Endodermal cell (in vitro differentiated cells): ENCODE measurements around the gene HIPK1. TPM values are rescaled to one million over a fixed set of nuclear protein-coding genes. Genes with fewer than 3 reads are reported as not detected.

ENCODE experiments used
- DNase-seq: peaks from one replicate; pipeline ENCODE4 v3.0.0-alpha.2; 2017
- H3K27ac ChIP-seq: 2 replicates; pipeline ENCODE4 v1.5.1; 2013; ENCODE audit warnings: mild to moderate bottlenecking, low read depth, low read length, moderate library complexity
- H3K27me3 ChIP-seq: 2 replicates; pipeline ENCODE4 v1.6.1; 2013; ENCODE audit warnings: mild to moderate bottlenecking, low read length, moderate library complexity; ENCODE audit not compliant: insufficient read depth, control insufficient read depth, poor library complexity, severe bottlenecking
- H3K36me3 ChIP-seq: 2 replicates; pipeline ENCODE4 v1.7.0; 2013; ENCODE audit warnings: mild to moderate bottlenecking, low read length, moderate library complexity; ENCODE audit not compliant: control insufficient read depth, insufficient read depth
- H3K4me1 ChIP-seq: one replicate; pipeline ENCODE4 v1.7.0; 2013; ENCODE audit warnings: low read length; ENCODE audit not compliant: control insufficient read depth, insufficient read depth
- H3K4me3 ChIP-seq: 2 replicates; pipeline ENCODE4 v1.5.1; 2013; ENCODE audit warnings: mild to moderate bottlenecking, low read length, moderate library complexity
- H3K9ac ChIP-seq: 2 replicates; pipeline ENCODE4 v1.6.1; 2013; ENCODE audit warnings: mild to moderate bottlenecking, low read length, moderate library complexity; ENCODE audit not compliant: poor library complexity, severe bottlenecking; ENCODE audit errors: extremely low read depth
- H3K9me3 ChIP-seq: 2 replicates; pipeline ENCODE4 v1.6.1; 2013; ENCODE audit warnings: mild to moderate bottlenecking, low read length, moderate library complexity; ENCODE audit not compliant: control insufficient read depth
- H3K27ac Mint-ChIP-seq: 2 replicates; pipeline ENCODE4 v1.8.0; 2020; ENCODE audit warnings: mixed read lengths
- H3K27me3 Mint-ChIP-seq: 2 replicates; pipeline ENCODE4 v1.8.0; 2021; ENCODE audit warnings: mild to moderate bottlenecking, mixed read lengths; ENCODE audit not compliant: insufficient read depth
- H3K36me3 Mint-ChIP-seq: 2 replicates; pipeline ENCODE4 v1.8.0; 2020; ENCODE audit warnings: low read depth, mixed read lengths
- H3K4me1 Mint-ChIP-seq: 2 replicates; pipeline ENCODE4 v1.8.0; 2020; ENCODE audit warnings: mixed read lengths
- H3K4me3 Mint-ChIP-seq: 2 replicates; pipeline ENCODE4 v1.8.0; 2020; ENCODE audit warnings: mild to moderate bottlenecking, moderate library complexity, mixed read lengths
- H3K9me3 Mint-ChIP-seq: 2 replicates; pipeline ENCODE4 v1.8.0; 2020; ENCODE audit warnings: mild to moderate bottlenecking, mixed read lengths
- WGBS, 2 experiments: methylation state at CpG; one replicate each; pipeline versions ENCODE4 v1.1.5 to v1.1.7; 2013; ENCODE audit warnings: missing lambda C conversion rate in 2 of 2, mixed read lengths in 1 of 2; ENCODE audit not compliant: insufficient coverage in 1 of 2, insufficient read length in 1 of 2; 5-methylcytosine and 5-hydroxymethylcytosine counted together
- total RNA-seq, 2 donors: library from RNA; stranded (reverse); fragmentation: NEBNext Ultra II Directional in 1 of 2; extraction: Animal tissue kit (Norgen Biotek cat#: 25700) in 1 of 2; gene quantifications; 2 replicates in 1 of 2; 3 replicates in 1 of 2; pipeline ENCODE4 v1.2.1, GENCODE V29; 2021
- TF ChIP-seq, protein P1 (sequence below): fragments of 200-600 bp; sonication (generic); conservative IDR thresholded peaks from 2 replicates; pipeline ENCODE4 v1.5.0; 2021; ENCODE audit warnings: antibody characterized with exemption, mild to moderate bottlenecking

HIPK1 gene
- total RNA-seq, 2 donors from 2014 or later = 71.4 to 79.2 TPM

DNA sequence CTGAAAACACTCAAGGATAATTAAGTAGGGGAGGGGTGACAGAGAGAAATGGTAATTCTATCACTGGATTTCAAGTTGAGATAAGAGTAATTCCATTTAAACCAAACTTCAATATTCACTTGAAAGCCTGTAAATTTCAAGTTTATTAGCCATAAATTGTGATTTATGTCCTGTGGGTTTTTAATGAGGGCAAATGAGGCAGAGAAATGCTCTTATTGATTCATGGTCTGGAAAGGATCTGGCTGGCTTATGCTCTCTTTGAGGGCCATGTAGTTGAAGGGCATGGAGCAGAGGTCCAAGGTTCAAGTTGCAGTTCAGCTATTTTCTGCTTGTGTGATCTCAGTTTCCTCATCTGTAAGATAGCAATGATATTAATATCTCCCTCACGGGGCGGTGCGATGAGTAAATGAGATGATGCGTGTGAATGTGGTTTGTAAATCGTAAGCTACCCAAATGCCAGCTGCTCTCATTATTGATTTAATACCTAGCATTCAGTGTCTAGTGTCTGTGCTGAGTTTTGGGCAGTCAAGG, 62.4 kb downstream of the HIPK1 start:
- no peak overlapping the region for H3K27ac Mint-ChIP-seq
- Histone ChIP-seq H3K27ac (no peak overlapping the region), H3K36me3 (no peaks in the 10 kb centered on the region), H3K9ac (no peak overlapping the region), H3K4me1 (no peaks in the 10 kb centered on the region), H3K27me3 (peaks cover 47% of the 10 kb centered on the region), H3K9me3 (peaks cover 36% of the 10 kb centered on the region), H3K4me3 (no peak overlapping the region)
- no peaks in the 10 kb centered on the region for H3K4me1 Mint-ChIP-seq
- WGBS, 2 experiments = 88 to 100% methylated on average over 1 to 5 of the region's 5 CpGs
- H3K27me3 Mint-ChIP-seq = peaks cover 69% of the 10 kb centered on the region
- H3K9me3 Mint-ChIP-seq = peaks cover 38% of the 10 kb centered on the region
- H3K4me3 Mint-ChIP-seq = no peak overlapping the region
- peaks cover 7% of the 10 kb centered on the region for H3K36me3 Mint-ChIP-seq
- TF ChIP-seq, protein P1, sequence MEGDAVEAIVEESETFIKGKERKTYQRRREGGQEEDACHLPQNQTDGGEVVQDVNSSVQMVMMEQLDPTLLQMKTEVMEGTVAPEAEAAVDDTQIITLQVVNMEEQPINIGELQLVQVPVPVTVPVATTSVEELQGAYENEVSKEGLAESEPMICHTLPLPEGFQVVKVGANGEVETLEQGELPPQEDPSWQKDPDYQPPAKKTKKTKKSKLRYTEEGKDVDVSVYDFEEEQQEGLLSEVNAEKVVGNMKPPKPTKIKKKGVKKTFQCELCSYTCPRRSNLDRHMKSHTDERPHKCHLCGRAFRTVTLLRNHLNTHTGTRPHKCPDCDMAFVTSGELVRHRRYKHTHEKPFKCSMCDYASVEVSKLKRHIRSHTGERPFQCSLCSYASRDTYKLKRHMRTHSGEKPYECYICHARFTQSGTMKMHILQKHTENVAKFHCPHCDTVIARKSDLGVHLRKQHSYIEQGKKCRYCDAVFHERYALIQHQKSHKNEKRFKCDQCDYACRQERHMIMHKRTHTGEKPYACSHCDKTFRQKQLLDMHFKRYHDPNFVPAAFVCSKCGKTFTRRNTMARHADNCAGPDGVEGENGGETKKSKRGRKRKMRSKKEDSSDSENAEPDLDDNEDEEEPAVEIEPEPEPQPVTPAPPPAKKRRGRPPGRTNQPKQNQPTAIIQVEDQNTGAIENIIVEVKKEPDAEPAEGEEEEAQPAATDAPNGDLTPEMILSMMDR = no peak
- no peak for DNase-seq

DNA sequence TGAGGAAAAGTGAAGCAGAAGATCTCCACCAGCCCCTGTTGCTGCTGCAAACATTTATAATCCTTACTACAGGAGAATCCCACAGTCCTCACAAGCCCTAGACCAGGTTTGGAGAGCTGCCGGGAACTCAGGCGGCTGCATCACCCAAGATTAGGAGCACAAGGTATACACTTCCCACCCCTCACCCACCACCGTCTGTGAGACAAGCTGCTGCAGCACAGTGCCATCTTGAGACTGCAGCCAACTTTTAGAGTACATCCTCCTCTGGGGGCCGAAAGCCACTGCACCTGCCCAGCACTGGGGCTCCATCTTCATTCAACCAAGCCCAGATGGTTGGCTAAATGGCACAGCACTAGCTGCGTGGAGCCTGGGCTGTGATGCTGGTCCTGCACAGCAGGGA, 63.9 kb downstream of the HIPK1 start:
- no peak overlapping the region for H3K4me3 Mint-ChIP-seq
- no peaks in the 10 kb centered on the region for H3K36me3 ChIP-seq
- no peak overlapping the region for H3K4me3 ChIP-seq
- WGBS, 2 experiments = 93 to 96% methylated on average over 2 to 5 of the region's 5 CpGs
- no peak overlapping the region for H3K27ac ChIP-seq
- H3K4me1 ChIP-seq = no peaks in the 10 kb centered on the region
- H3K27ac Mint-ChIP-seq = no peak overlapping the region
- peaks cover 62% of the 10 kb centered on the region for H3K27me3 ChIP-seq
- H3K9me3 ChIP-seq = peaks cover 37% of the 10 kb centered on the region
- no peaks in the 10 kb centered on the region for H3K4me1 Mint-ChIP-seq
- H3K36me3 Mint-ChIP-seq = peaks cover 7% of the 10 kb centered on the region
- no peak overlapping the region for H3K9ac ChIP-seq
- H3K27me3 Mint-ChIP-seq = peaks cover 70% of the 10 kb centered on the region
- no peak for DNase-seq
- peaks cover 29% of the 10 kb centered on the region for H3K9me3 Mint-ChIP-seq
- TF ChIP-seq, protein P1 = no peak

DNA sequence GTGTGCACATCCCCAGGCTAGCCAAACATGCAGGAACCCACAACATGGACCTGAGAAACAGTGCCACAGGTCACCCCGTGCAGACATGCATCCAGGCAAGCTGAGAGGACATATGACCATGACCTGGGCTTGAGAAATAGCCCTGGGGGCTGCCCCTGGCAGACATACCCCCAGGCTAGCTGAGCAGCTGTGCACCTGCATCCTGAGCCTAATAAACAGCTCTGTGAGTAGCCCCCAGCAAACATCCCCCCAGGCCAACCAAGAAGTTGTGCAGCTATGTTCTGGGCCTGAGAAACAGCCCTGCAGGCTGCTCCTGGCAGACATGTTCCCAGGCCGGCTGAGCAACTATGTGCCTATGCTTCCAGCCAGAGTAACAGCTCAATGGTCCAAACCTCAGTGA, 64.6 kb downstream of the HIPK1 start:
- TF ChIP-seq, protein P1 = no peak
- Histone ChIP-seq H3K27me3 (peaks cover 69% of the 10 kb centered on the region), H3K9me3 (peaks cover 37% of the 10 kb centered on the region), H3K4me1 (no peaks in the 10 kb centered on the region), H3K27ac (no peak overlapping the region), H3K36me3 (no peaks in the 10 kb centered on the region), H3K4me3 (no peak overlapping the region), H3K9ac (no peak overlapping the region)
- H3K27ac Mint-ChIP-seq = no peak overlapping the region
- H3K4me3 Mint-ChIP-seq = no peak overlapping the region
- peaks cover 27% of the 10 kb centered on the region for H3K9me3 Mint-ChIP-seq
- H3K36me3 Mint-ChIP-seq = peaks cover 7% of the 10 kb centered on the region
- peaks cover 75% of the 10 kb centered on the region for H3K27me3 Mint-ChIP-seq
- WGBS, 2 experiments = 94 to 100% methylated on average over 2 of the region's 2 CpGs
- no peak for DNase-seq
- peaks cover 3% of the 10 kb centered on the region for H3K4me1 Mint-ChIP-seq
